ENCODE data around the gene PRSS56.

The PRSS56 gene

DNA sequence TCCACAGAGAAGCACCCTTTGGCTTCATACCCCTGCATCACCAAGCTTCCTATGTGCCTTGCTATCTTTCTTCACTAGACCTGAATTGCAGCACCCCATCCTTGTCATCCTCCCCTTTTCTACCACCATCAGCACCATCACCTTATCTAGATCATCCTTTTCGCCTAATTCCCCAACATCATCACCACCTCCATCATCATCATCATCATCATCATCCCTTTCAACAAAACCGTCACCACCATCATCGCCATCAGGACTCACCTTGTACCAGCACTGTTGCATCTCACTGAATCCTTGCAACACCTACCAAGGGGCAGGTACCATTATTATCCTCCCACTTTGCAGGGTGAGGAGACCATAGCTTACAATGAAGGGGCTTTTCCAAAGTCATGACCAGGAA lies 21.7 kb upstream of the PRSS56 start:
- H3K27ac ChIP-seq: no peak overlapping the region

DNA sequence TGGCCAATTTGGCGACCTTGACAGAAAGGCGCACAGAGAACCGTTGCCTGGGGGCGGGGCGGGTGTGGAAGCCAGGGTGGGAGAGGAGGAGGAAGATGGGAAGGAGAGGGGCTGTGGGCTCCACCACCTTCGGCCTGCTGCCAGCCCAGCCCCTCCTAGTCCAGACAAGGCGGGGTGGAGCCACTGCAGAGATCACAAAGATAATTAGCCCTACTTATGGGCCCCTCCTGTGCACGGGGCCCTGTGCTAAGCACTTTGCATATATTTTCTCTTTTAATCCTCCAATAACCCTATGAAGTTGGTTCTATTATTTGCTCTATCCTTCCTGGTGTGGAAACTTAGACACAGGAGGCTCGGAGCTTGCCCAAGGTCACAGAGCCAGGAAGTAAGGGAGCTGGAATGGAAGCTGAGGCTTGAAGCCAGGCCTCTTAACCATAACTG lies 18.8 kb upstream of the PRSS56 start:
- H3K4me3 ChIP-seq: no peak overlapping the region
- H3K27ac ChIP-seq: no peak overlapping the region

More for the DNA sequence above, 21.7 kb upstream of the PRSS56 start:
- H3K4me3 ChIP-seq: no peak overlapping the region

DNA sequence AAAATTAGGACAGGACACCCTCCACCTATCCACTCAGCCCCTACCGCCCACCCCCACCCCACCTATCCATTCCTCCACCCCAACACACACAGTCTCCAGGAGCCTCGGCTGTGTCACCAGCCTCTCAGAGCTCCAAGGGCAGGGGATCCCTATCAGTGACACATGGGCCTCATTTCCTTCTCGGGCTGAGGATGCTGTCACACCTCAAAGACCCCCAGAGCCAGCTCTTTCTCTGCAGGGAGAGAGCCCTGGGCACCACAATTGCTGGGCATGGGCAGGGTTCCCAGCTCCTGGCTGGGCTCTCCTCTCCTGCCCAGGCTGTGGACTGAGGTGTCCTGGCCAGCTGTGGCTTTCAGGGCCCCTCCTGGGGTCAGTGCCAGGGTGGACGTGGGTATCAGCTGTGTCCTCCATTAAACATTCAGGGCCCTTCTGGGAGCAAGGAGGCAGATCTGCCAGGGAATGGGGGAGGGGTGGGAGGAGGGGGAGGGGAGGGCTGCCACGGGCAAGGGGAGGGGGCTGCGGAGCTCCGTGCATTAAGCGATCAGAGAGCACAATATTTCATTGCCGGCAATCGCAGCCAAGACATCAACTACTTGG lies 18.3 kb upstream of the PRSS56 start:
- Histone ChIP-seq H3K4me3 (no peak overlapping the region), H3K27ac (no peak overlapping the region)

DNA sequence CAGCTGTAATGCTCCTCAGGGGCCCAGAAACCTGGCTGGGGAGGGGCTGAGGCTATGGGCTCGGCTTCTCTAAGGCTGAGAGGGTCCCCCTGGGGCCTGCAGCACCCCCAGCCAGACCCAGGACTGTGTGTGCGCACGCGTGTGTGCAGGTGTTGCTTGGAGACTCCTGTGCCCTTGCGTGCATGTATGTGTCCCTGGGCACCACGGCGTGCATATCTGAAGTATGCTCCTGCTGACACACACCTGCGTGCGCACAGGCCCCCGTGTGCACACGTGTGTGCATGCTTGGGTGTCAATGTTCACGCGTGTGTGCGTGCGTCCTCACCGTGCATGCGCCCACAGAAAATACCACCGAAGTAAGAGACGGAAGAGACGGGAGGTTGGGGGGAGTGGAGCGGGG lies 17.7 kb upstream of the PRSS56 start:
- H3K4me3 ChIP-seq: peak overlapping the region in 1 of 7 experiments; percentile 2
- H3K27ac ChIP-seq: no peak overlapping the region

DNA sequence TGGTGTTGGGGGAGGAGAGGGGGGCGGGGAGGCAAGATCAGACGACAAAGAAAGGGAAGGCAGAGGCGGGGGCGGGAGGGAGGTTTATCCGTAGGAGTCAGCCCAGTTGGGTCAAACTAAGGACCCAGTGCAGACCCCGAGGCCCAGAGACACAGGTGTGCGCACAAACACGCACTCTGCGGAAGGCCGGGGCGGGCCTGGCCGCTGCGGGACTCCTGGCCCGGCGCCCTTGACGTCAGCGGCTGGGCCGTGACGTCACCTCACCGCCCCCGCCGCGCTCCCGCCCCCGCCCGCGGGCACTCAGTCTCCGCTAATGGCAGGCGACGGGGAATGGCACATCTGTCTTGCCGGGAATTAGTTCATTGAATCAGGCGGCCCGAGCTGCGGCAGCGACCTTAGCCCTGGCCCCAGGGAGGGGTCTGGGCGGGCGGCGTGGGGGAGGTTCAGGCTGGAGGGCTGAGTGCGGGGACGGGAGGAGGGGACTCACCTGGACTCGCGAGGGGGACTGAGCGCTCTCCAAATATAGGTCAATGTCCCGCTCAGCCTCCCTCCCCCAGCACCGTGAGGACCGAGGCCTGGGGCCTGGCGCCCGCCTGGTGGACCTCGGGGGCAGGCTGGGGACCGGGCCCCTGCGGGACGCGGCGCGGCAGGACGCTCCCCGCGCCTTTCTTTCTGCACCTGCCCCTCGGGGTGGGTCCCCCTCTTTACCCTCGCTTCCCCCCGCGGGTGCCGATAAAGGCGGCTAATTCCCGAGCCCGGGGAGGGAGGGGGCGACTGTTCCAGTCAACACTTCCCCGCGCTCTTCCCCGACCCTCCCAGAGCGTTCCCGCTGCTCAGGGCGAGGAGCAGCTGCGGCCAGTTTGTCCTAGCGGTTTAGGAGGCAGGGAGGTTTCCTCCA lies 17.0 kb upstream of the PRSS56 start:
- peak overlapping the region; percentile 2 to 25 (median 7) for H3K4me3 ChIP-seq
- peak overlapping the region in 4 of 21 experiments; percentile 2 to 43 (median 20) for H3K27ac ChIP-seq

DNA sequence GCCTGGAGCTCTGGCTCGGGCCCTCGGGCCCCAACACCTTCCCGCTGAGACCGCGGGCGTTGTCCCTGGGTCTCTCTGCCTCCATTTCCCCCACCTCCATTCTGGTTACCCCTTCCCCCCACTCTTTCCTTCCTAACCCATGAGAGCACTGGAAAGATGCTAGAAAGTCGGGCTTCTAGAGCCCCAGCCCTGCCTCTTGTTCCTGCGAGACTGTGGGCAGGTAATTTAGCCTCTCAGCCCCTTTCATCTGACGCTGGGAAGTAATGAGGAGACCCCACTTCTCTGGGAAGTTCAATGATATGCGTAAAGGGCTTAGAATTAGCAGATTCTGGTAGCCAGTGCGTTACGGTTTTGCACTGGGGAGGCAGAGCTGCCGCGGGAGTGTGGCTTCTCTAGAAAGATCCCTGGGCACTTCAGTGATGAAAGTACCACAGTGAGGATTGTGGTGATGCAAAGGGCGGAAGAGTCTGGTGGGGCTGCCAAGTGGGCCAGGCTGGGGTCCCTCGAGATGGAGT lies 16.3 kb upstream of the PRSS56 start:
- H3K4me3 ChIP-seq: peak overlapping the region in 1 of 7 experiments; percentile 25
- peak overlapping the region in 3 of 21 experiments; percentile 2 to 43 (median 5) for H3K27ac ChIP-seq

DNA sequence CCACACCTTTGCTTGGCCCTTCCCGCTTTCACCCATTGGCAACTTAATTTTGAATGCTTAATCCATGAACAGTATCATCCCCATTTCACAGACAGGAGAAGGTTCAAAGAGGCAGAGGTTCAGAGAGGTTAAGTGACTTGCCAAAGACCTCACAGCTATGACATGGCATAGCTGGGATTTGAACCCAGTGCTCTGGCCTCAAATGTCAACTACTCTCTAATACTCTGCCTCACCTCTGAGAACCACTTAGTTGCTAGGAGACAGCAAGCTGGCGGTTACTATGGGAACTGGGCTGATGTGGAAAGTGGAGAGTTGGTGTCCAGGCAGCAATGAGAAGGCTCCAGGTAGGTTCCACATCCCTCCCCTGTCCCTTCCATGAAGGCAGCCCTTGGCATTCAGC lies 15.8 kb upstream of the PRSS56 start:
- no peak overlapping the region for H3K27ac ChIP-seq
- no peak overlapping the region for H3K4me3 ChIP-seq

DNA sequence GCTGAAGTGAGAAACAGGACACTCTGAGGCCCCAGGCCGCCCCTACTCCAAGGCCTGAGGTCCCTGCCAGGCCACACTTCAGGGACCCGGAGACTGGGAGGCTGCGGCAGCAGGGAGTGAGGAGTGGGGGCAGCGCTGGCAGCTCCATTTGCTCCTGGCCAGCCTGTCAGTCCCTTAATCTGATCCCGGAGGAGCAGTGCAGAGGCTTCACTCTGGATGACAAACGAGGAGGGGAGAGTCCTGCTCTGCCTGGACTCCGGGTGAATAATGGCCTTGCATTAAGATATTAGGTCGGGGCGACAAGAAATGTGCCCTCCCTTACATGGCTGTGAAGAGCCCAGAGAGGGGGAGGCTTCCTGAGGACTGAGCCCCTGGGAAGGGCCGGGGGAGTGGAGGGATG lies 14.3 kb upstream of the PRSS56 start:
- Histone ChIP-seq H3K4me3 (no peak overlapping the region), H3K27ac (no peak overlapping the region)

DNA sequence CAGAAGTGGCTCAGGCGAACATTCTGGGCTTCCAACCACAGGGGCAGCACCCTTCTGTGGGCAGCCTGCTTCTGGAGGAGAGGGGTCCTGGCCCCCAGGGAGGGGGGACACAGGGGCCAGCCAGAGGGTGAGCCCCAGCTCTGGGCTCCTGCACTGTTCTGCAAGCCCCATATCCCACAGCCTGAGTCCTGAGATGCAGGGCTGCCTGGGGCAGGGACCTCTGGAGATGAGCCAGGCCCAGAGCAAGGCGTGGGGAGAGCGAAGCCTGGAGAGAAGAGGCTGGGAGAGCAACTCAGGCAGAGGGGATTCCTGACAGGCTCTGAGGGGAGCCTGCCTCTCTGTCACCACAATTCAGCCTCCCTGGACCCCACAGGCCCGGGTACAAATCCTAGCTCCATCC lies 13.5 kb upstream of the PRSS56 start:
- Histone ChIP-seq H3K27ac (no peak overlapping the region), H3K4me3 (no peak overlapping the region)

DNA sequence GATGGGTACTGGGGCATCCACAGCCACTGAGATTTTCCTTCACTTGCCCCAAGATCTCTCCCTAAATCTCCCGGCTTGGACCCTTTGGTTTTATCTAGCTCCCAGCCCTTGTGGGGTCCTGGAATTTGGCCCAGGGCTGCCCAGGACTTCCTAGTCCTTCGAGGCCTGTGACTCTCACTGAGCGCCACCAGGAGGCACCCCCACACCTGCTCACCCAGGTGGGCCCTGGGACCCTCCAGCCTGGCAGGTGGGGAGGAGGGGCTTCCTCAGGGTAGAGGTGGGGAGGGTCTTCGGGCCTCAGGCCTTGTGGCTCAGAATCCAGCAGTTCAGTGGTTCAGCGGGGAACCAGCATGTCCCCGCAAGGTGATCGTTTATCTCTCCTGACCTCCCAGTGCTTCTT lies 11.9 kb upstream of the PRSS56 start:
- no peak overlapping the region for H3K27ac ChIP-seq
- no peak overlapping the region for H3K4me3 ChIP-seq

DNA sequence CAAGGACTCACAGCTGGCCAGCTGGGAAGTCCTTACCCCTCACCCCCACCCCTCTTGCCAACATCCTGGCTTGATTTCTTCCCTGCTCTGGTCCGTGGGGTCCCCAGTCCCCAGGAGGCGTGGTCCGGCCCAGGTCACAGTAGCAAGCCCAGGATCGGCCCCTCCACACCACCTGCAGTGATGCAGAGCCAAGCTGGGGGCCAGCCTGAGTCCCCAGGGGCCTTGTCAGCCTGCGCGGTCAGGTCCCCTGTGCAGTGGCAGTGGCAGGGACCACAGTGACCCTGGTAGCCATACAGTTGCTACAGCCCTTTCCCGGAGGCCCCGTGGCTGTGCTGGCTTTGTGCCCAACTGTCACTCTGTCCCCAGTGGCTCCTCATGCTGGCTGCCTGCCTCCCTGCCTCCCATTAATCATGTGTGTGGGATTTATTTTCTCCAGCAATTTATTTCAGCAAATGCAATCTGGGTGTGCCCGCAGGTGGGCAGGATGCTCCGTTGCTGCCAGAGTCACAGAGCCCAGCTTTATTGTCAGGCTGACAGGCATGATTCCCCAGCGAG lies 8.8 kb upstream of the PRSS56 start:
- no peak overlapping the region for H3K4me3 ChIP-seq
- H3K27ac ChIP-seq: no peak overlapping the region

DNA sequence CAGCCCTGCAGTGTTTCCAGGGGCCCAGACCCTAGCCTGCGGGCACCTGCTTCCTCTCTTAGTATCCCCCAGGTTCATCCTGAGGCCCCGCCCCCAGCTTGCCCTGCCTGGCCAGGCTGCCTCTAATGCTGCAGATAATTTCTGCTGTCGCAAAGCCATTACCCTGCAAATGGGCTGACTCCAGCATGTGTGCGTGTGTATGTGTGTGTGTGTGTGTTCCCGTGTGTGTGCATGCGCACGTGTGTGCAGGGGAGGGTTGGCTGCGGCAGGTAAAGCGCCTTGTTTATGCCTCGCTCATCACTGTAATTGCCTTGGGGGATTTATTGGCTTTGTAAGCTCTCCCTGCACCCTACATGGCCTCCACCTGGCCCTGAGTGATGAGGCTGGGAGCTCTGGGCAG lies 7.6 kb upstream of the PRSS56 start:
- Histone ChIP-seq H3K4me3 (no peak overlapping the region), H3K27ac (no peak overlapping the region)

DNA sequence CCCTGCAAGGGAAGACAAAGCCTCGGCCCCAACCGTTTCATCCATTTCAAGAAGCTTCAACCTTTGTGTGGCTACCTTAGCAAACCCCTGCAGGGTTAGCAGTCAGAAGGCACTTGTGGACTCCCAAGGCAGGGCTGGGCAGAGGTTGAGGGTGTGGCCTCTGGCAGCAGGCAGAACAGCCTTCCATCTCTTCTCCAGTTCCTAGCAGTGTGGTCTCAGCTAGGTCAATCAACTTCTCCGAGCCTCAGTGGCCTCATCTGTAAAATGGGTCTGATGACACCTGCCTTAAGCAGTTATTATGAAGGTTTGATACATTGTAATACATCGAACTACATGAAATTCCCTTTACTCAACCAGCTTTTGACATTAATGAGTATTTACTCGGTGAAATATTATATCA lies 6.8 kb upstream of the PRSS56 start:
- Histone ChIP-seq H3K27ac (no peak overlapping the region), H3K4me3 (no peak overlapping the region)

DNA sequence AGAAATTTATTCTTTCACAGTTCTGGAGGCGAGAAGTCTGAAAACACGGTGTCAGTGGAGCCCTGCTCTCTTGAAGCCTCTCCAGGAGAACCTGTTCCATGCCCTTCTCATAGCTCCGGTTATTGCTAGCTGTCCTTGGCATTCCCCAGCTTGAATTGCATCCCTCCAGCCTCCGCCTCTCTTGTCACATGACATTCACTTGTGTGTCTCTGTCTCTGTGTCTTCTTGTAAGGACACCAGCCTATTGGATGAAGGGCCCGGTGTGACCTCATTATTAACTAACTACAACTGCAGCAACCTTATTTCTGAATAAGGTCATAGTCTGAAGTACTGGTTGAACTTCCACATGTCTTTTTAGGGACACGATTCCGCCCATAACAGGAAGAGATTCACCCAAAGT lies 4.5 kb upstream of the PRSS56 start:
- Histone ChIP-seq H3K4me3 (no peak overlapping the region), H3K27ac (no peak overlapping the region)

DNA sequence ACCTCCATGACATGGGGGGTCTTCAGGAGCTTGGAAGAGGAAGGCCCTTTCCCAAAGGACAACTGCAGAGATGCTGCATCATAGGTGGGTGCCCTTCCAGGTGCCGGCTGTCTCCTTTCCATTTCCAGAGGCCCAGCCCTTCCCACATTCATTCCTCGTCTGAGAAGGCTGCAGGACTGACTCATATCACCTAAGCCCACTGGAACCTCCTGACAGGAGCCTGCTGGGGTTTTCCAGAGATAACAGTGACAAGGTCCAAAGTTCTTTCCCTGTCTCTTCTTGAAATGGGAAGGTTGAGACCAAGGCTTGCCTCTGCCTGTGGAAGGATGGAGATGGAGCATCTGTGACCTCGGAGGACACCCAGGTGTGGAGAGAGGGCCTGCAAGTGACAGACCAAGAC lies 3.6 kb upstream of the PRSS56 start:
- H3K4me3 ChIP-seq: no peak overlapping the region
- H3K27ac ChIP-seq: no peak overlapping the region

DNA sequence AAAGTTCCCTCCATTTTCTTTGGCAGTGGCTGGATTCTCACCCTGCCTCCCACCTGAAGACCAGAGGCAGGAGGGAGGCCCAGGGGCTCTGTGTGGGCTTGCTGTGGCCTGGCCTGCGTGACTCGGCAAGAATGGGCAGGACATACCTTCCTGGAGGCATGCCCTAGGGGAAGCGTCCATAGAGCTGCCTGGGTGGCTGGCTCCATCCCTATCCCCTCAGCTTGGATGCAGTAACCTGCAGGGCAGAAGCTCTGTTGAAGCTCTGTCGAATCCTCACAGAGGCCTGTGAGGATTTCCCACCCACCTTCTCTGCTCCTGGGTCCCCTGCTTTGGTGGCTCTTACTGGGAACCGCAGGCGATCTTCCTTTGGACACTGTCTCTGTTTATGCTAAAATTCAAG lies 1.3 kb upstream of the PRSS56 start:
- Histone ChIP-seq H3K27ac (no peak overlapping the region), H3K4me3 (no peak overlapping the region)

DNA sequence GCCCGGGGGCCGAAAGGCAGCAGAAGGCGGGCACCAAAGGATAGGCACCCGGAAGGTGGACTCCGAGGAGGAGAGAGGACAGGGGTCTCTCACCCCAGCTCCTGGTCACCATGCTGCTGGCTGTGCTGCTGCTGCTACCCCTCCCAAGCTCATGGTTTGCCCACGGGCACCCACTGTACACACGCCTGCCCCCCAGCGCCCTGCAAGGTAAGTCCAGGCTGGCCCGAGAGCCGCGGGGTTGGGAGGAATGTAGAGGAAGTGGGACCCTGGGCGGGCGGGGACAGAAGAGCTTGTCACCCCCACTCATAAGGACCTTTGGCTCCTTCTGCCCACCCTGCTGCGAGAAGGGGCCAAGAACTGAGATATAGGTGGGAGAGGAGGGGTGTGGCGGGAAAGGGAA lies 301 bp downstream of the PRSS56 start:
- Histone ChIP-seq H3K4me3 (no peak overlapping the region), H3K27ac (no peak overlapping the region)

DNA sequence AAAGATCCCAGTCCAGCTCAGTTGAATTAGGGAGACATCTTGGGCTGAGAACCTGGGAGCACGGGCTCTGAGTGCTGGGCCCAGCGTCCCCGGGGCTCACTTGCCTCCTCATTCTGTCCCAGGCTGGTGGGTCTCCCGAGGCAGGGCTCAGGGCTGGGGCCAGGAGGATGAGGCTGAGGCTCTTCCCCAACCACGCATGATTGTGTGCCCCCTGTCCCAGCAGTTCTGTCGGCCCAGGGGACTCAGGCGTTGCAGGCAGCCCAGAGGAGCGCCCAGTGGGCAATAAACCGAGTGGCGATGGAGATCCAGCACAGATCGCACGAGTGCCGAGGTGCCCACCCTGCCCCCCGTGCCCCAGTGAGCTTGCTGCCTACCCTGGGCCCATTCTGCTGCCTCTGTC lies 910 bp downstream of the PRSS56 start:
- H3K27ac ChIP-seq: no peak overlapping the region
- H3K4me3 ChIP-seq: no peak overlapping the region

DNA sequence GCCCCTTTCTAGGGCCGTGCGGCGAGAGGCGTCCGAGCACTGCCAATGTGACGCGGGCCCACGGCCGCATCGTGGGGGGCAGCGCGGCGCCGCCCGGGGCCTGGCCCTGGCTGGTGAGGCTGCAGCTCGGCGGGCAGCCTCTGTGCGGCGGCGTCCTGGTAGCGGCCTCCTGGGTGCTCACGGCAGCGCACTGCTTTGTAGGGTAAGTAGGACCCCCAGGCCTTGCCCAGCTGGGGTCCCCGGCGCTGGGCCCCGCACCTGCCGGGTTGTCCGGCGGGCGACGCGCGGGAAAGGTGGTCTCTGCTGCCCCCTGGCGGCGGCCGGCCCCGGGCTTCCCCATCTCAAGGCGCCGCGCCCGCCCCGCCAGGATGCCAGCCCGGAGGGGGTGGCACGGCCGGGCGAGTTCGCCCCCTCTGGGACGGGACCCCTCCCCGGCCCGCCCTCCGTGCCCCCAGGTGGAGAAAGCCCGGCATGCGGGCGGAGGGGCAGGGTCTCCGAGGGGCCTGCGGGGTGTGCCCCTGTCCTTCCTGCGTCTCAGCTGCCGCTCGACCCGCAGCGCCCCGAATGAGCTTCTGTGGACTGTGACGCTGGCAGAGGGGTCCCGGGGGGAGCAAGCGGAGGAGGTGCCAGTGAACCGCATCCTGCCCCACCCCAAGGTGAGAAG lies 1.9 kb downstream of the PRSS56 start:
- no peak overlapping the region for H3K27ac ChIP-seq
- H3K4me3 ChIP-seq: peak overlapping the region in 2 of 7 experiments; percentile 8 to 11

All from skin epidermis (tissue), 12 donors.